ENCODE data around the gene BCL11B.

- TF ChIP-seq CTCF (IDR thresholded peaks at IDR 0.05; ENCODE audit: low read length) (no peak), EZH2 (IDR thresholded peaks at IDR 0.05; ENCODE audit: borderline replicate concordance, low read length) (no peak)
These were observed 13.6 kb downstream of the BCL11B start for GRCh38 chr14:99258341-99258861.
